ENCODE results near the gene MAP4. TPM values are rescaled to one million over a fixed set of nuclear protein-coding genes. Genes with fewer than 3 reads are reported as not detected.

Gene MAP4, protein sequence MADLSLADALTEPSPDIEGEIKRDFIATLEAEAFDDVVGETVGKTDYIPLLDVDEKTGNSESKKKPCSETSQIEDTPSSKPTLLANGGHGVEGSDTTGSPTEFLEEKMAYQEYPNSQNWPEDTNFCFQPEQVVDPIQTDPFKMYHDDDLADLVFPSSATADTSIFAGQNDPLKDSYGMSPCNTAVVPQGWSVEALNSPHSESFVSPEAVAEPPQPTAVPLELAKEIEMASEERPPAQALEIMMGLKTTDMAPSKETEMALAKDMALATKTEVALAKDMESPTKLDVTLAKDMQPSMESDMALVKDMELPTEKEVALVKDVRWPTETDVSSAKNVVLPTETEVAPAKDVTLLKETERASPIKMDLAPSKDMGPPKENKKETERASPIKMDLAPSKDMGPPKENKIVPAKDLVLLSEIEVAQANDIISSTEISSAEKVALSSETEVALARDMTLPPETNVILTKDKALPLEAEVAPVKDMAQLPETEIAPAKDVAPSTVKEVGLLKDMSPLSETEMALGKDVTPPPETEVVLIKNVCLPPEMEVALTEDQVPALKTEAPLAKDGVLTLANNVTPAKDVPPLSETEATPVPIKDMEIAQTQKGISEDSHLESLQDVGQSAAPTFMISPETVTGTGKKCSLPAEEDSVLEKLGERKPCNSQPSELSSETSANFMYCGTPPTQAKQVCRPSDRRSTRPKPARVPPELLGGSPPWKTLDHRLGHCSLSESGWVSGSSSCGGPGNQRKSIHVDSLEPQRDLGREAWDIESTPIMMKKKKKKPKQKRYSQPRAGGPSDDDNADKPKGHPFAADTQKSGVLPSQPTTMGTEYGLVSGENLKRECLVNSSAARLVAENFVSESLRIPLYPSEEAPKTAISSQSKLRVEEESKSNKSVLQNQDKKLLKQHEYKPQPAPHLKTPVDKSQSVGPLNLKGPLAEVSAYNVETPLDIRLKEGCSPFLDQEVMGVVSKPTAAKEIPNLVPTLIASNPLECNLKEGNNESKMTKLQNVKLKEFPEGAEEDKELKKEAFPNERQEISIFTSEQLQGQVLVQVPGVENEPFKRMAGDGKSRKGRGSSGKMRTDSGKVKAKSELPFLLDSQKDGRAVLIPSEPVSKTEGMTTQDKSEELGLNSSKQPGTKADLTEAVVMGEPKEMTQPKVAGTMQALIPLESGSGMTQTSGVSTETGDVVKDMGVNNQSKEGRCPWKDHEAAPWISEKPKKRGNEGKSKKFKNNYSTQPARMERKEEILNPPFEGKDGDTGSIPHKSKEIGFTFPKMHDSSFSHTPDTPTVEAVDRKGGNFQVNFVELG (N-terminal part only)
- total RNA-seq (2022; extraction: Qiagen RNA extraction; ENCODE audit: low read depth), result 82.9 to 114 TPM (median 104 TPM) in 5 replicates

GRCh38 chr3:48016301-48016973 is at the start of gene MAP4:
Gene MAP4, minus strand, starts transcription at chr3:48016416. Its CDS starts 17,556 bp downstream, at chr3:47998860.

GRCh38 chr3:47802734-47803479 is 213.3 kb downstream of the MAP4 start, which contains the start of gene DHX30:
Gene DHX30, plus strand, starts transcription at chr3:47803138. Its CDS starts 7,546 bp downstream, at chr3:47810684.

Other genes starting within 250 kb of the MAP4 start
- 20.7 to 28.9 TPM (median 28.3 TPM) in 5 replicates for gene SMARCC1, start 234.5 kb downstream of the MAP4 start, total RNA-seq (2022; extraction: Qiagen RNA extraction; ENCODE audit: low read depth)
- 28.8 to 47.0 TPM (median 46.4 TPM) in 5 replicates for gene DHX30, start 213.3 kb downstream of the MAP4 start, total RNA-seq (2022; extraction: Qiagen RNA extraction; ENCODE audit: low read depth)
- gene CDC25A, start 172.0 kb upstream of the MAP4 start, total RNA-seq (2022; extraction: Qiagen RNA extraction; ENCODE audit: low read depth), result 8.9 to 11.5 TPM (median 9.2 TPM) in 5 replicates
- not detected in 5 replicates for gene CAMP, start 207.1 kb upstream of the MAP4 start, total RNA-seq (2022; extraction: Qiagen RNA extraction; ENCODE audit: low read depth)
- gene ZNF589, start 224.7 kb upstream of the MAP4 start, total RNA-seq (2022; extraction: Qiagen RNA extraction; ENCODE audit: low read depth), result 2.3 to 3.2 TPM (median 2.7 TPM) in 5 replicates

Measured in A549 treated with ZK216348 at 1 μM for 4 hours (cell line).